ENCODE results near the gene B4GALNT1. TPM values are rescaled to one million over a fixed set of nuclear protein-coding genes. Genes with fewer than 3 reads are reported as not detected.

The B4GALNT1 gene
- total RNA-seq, 1 experiment from 2014 or later: 31.3 TPM

DNA sequence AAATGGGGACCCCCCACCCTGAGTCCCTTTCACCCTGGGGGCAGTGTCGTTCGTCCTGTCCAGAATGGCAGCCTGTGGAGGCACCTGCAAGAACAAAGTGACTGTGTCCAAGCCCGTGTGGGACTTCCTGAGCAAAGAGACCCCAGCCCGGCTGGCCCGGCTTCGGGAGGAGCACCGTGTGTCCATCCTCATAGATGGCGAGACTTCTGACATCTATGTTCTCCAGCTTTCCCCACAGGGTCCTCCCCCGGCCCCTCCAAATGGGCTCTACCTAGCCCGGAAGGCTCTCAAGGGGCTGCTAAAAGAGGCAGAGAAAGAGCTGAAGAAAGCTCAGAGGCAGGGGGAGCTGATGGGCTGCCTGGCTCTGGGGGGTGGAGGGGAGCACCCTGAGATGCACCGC, 26.2 kb downstream of the B4GALNT1 start:
- Histone ChIP-seq H3K27ac (ENCODE audit: low read depth, low read length) (no peak overlapping the region), H3K4me1 (ENCODE audit: control insufficient read depth in 1 of 2, insufficient read depth in 2 of 2, low read length in 2 of 2) (peaks cover 2 to 9% of the 10 kb centered on the region in 2 experiments; a peak in 2 of 4 replicates), H3K27me3 (ENCODE audit: insufficient read depth, low read length) (no peaks in the 10 kb centered on the region), H3K9me2 (ENCODE audit: insufficient read depth) (no peaks in the 10 kb centered on the region), H4K20me1 (ENCODE audit: insufficient read depth) (no peaks in the 10 kb centered on the region), H2AFZ (ENCODE audit: low read depth, low read length, poor library complexity, severe bottlenecking) (no peak overlapping the region), H3K79me2 (ENCODE audit: insufficient read depth, low read length) (no peaks in the 10 kb centered on the region), H3K4me2 (ENCODE audit: low read length) (no peak overlapping the region), H3K36me3 (ENCODE audit: control insufficient read depth in 1 of 2, insufficient read depth in 2 of 2, low read length in 2 of 2) (peaks cover 2 to 5% of the 10 kb centered on the region in 2 experiments; a peak in 2 of 4 replicates), H3K4me3 (replicated peaks in 1 of 2; ENCODE audit: low read depth in 1 of 2, low read length in 2 of 2) (no peak overlapping the region), H3K9me3 (ENCODE audit: control insufficient read depth in 1 of 2, insufficient read depth in 1 of 2, low read depth in 1 of 2, low read length in 2 of 2) (no peaks in the 10 kb centered on the region), H3K9ac (ENCODE audit: low read length) (no peak overlapping the region)
- POLR2A ChIA-PET: no interaction called here
- intact Hi-C loops (cut with micrococcal nuclease): no loop called here
- no TSS peak for BruUV-seq (replicated peaks)
- no peak for TF ChIP-seq EZH2phosphoT487 (IDR thresholded peaks at IDR 0.05; ENCODE audit: borderline replicate concordance)
- no peak for TF ChIP-seq EGR1 (IDR thresholded peaks at IDR 0.05; ENCODE audit: low read depth)
- no peak for TF ChIP-seq SRF (IDR thresholded peaks at IDR 0.05; ENCODE audit: low read depth)
- no peak for TF ChIP-seq JUND (IDR thresholded peaks at IDR 0.05)
- CTCF ChIA-PET: interaction anchor here (0.8 to 1.5 kb wide), 3 partner anchors 24 to 56 kb away, joined by 3 to 4 read pairs (median 3); no protein-coding TSS in a partner anchor
- ATAC-seq (no peak), DNase-seq (ENCODE audit: low read depth, low spot score) (no peak)
- RAD21 ChIA-PET (ENCODE audit: low non-redundant PET in 1 of 2, low total read pairs in 2 of 2, uncharacterized antibody in 2 of 2, unreplicated experiment in 2 of 2): no interaction called here

GRCh38 chr12:57606399-57606798, 26.6 kb downstream of the B4GALNT1 start:
- POLR2A ChIA-PET: no interaction called here
- no peak for DNase-seq (ENCODE audit: low read depth, low spot score)
- CTCF ChIA-PET: interaction anchor here (1.1 kb wide), 1 partner anchor 57 kb away, joined by 3 read pairs; no protein-coding TSS in a partner anchor
- TF ChIP-seq CTCF (IDR thresholded peaks at IDR 0.05 in 2 of 3, conservative IDR thresholded peaks at IDR 0.05 in 1 of 3; ENCODE audit: borderline replicate concordance in 1 of 3, insufficient read depth in 1 of 3, low read depth in 2 of 3, low read length in 2 of 3): no peak
- TF ChIP-seq JUND (IDR thresholded peaks at IDR 0.05): no peak
- no peak for TF ChIP-seq POLR2AphosphoS5 (IDR thresholded peaks at IDR 0.05; ENCODE audit: low read depth, low read length)
- no peak for TF ChIP-seq EZH2phosphoT487 (IDR thresholded peaks at IDR 0.05; ENCODE audit: borderline replicate concordance)
- TF ChIP-seq EGR1 (IDR thresholded peaks at IDR 0.05; ENCODE audit: low read depth): no peak
- TF ChIP-seq REST (IDR thresholded peaks at IDR 0.05; ENCODE audit: low read depth): no peak
- no peak for TF ChIP-seq TCF7L2 (IDR thresholded peaks at IDR 0.05; ENCODE audit: borderline replicate concordance, extremely low read depth, insufficient read depth, insufficient read length)
- TF ChIP-seq MAX (IDR thresholded peaks at IDR 0.05): no peak
- TF ChIP-seq ZFX (IDR thresholded peaks at IDR 0.05): no peak
- no peak for TF ChIP-seq FOSL1 (IDR thresholded peaks at IDR 0.05; ENCODE audit: low read depth)
- no peak for TF ChIP-seq ELF1 (IDR thresholded peaks at IDR 0.05; ENCODE audit: borderline replicate concordance, low read depth)
- TF ChIP-seq SIN3A (IDR thresholded peaks at IDR 0.05; ENCODE audit: low read depth): no peak
- no peak for TF ChIP-seq POLR2A (IDR thresholded peaks at IDR 0.05; ENCODE audit: borderline replicate concordance, extremely low read depth, insufficient read depth, insufficient read length)
- no peak for TF ChIP-seq YY1 (IDR thresholded peaks at IDR 0.05; ENCODE audit: extremely low read depth, insufficient replicate concordance, low read depth, low read length)
- no peak for TF ChIP-seq SP1 (IDR thresholded peaks at IDR 0.05; ENCODE audit: low read depth)
- TF ChIP-seq EZH2 (IDR thresholded peaks at IDR 0.05): no peak

More at GRCh38 chr12:57606399-57606798, 26.6 kb downstream of the B4GALNT1 start:
- ATAC-seq: no peak
- Histone ChIP-seq H4K20me1 (ENCODE audit: insufficient read depth) (no peaks in the 10 kb centered on the region), H3K9me3 (ENCODE audit: control insufficient read depth in 1 of 2, insufficient read depth in 1 of 2, low read depth in 1 of 2, low read length in 2 of 2) (no peaks in the 10 kb centered on the region), H3K4me3 (replicated peaks in 1 of 2; ENCODE audit: low read depth in 1 of 2, low read length in 2 of 2) (no peak overlapping the region), H3K36me3 (ENCODE audit: control insufficient read depth in 1 of 2, insufficient read depth in 2 of 2, low read length in 2 of 2) (peaks cover 2 to 8% of the 10 kb centered on the region in 2 experiments; a peak in 2 of 4 replicates), H3K9me2 (ENCODE audit: insufficient read depth) (no peaks in the 10 kb centered on the region), H3K27ac (ENCODE audit: low read depth, low read length) (no peak overlapping the region), H3K9ac (ENCODE audit: low read length) (no peak overlapping the region), H3K4me1 (ENCODE audit: control insufficient read depth in 1 of 2, insufficient read depth in 2 of 2, low read length in 2 of 2) (peaks cover 2 to 9% of the 10 kb centered on the region in 2 experiments; a peak in 2 of 4 replicates), H2AFZ (ENCODE audit: low read depth, low read length, poor library complexity, severe bottlenecking) (no peak overlapping the region), H3K4me2 (ENCODE audit: low read length) (no peak overlapping the region), H3K79me2 (ENCODE audit: insufficient read depth, low read length) (no peaks in the 10 kb centered on the region), H3K27me3 (ENCODE audit: insufficient read depth, low read length) (no peaks in the 10 kb centered on the region)
- RAD21 ChIA-PET (ENCODE audit: low non-redundant PET in 1 of 2, low total read pairs in 2 of 2, uncharacterized antibody in 2 of 2, unreplicated experiment in 2 of 2): no interaction called here
- intact Hi-C loops (cut with micrococcal nuclease): no loop called here
- BruUV-seq (replicated peaks): no TSS peak

Measured in HCT116 (cell line).